NCI-H2196 treated with DMSO at 0.1 percent for 48 hours (cell line): ENCODE measurements around the gene SCFD2.
"Not testable (repeated sequence)": the region's sequence is repeated elsewhere in the genome, so short reads cannot be mapped to it uniquely, and the experiment has no call there.

Experiments used
- DNase-seq: peaks from one replicate; lab custom pipeline; 2025; ENCODE audit not compliant: unreplicated experiment; lab: John Stamatoyannopoulos, UW

The SCFD2 gene

DNA sequence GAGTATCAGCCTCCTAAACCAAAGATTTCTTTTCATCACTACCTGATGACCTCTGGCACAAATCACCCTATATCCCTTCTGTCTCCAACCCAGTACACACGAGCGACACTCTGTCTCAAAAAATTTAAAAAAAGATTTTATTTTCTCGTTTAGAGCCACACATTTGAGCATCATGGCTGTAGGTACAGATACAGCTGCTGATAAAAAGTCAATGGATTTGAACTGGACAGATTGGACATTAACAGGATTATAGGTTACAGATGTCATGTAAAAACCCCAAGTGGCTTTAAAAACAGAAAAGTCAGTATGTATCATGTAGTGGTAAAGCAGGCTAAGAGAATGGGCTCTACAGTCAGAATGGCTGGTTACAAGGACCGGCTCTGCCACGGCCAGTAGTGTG, 171.1 kb downstream of the SCFD2 start:
- DNase-seq, result no peak

- no peak for DNase-seq
Measured at GRCh38 chr4:53193111-53193510, 172.8 kb downstream of the SCFD2 start.

- no peak for DNase-seq
Measured at GRCh38 chr4:53192496-53192895, 173.4 kb downstream of the SCFD2 start.

DNA sequence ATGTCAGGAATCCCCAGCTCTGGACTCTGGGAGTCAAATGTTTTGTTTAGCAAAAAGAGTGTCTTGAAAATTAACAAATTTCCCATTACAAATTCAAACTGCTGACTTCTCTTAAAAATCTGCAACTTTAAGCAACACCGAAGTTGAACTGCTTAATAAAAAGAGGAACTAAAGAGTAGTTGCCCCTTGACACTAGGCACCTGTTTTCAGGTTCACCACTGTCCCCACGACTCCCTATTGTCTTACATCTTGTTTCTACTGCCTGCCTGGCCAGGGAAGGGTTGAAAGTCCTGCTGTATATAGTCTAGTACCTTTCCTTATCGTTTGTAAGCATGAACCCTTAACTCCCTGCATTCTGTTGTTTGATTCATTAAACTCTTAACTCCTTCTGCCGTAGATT, 173.9 kb downstream of the SCFD2 start:
- DNase-seq, result no peak

DNA sequence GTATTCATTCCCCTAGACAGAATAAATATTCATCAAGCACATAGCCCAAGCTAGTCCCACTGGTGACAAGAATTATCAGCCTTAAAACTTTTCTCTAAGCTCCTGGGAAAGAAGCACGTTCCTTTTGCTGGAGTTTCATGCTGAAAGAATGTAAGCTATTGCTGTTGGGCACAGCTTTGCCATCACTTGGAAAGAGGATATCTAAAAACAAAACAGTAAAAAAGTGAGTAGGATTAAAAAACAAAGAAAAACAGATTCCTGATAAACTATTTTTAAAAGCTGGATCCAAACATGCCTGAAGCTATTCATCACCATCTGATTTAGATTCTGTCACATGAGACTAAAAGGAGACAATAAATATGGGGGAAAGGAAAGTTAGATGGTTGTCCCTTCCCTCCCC, 176.8 kb downstream of the SCFD2 start:
- no peak for DNase-seq

GRCh38 chr4:53186714-53187358, 179.0 kb downstream of the SCFD2 start:
- DNase-seq, result no peak

- no peak for DNase-seq
Measured at GRCh38 chr4:53185869-53186585, 179.8 kb downstream of the SCFD2 start.

DNA sequence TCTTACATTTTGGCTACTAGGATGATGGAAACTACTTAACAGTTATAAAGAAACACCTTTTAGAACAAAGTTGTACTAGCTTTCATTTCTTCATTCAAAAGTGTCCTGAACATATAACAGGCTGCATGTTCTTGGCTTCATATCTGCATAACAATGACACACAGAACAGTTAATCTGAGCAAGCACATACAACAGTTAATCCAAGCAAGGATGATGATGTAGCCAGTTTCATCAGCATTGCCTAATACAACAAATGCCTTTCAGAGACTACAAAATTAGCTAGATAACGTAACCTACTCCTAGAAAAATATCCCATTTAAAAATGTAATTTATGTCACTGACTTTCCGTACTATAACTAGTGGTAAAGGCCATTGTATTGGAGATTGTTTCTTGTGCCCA, 182.1 kb downstream of the SCFD2 start:
- DNase-seq, result no peak

DNA sequence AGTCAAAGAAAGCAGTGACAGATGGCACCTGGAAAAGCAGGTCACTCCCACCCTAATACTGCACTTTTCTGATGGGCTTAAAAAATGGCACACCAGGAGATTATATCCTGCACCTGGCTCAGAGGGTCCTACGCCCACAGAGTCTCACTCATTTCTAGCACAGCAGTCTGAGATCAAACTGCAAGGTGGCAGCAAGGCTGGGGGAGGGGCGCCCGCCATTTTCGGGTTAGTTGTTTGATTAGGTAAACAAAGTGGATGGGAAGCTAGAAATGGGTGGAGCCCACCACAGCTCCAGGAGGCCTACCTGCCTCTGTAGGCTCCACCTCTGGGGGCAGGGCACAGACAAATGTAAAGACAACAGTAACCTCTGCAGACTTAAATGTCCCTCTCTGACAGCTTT, 188.1 kb downstream of the SCFD2 start:
- not testable (repeated sequence) for DNase-seq

DNA sequence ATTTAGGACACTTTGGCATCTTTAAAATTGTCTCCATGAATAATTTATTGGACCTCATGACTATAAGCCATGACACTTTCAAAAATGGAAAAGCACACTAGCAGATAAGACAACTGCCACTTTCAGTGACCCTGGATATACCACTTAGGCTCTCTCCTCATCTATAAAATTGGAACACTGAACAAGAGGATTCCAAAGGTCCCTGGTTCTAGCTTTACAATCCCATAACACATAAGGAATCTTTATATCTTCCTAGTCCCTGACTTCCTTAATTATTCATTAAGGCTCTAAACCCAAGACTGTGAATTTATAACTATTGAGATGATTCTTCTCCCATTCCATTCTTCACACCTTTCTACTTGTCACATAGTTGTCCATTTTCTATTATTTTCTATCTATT, 190.2 kb downstream of the SCFD2 start:
- DNase-seq, result no peak

DNA sequence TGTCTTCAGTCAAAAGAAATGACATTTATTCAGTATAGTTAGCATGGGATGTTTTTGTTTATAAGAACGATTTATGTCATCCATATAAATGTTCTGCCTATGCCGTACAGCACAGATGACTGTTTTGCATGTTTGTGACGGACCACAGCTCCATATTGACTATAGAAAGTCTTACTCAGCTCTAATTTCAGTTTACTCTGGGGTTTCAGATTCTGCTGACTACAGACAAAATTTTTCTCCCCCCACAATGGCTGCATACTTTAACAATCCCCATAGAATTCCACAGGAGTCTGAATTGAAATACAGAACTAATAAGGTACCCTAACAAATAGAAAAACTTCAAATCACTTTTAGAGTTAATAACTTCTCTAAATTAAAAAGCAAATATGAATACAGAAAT, 191.0 kb downstream of the SCFD2 start:
- no peak for DNase-seq

- DNase-seq, result no peak
Measured at GRCh38 chr4:53173576-53173975, 192.3 kb downstream of the SCFD2 start.

GRCh38 chr4:53171797-53172196, 194.1 kb downstream of the SCFD2 start:
- DNase-seq, result no peak

- DNase-seq, result no peak
Measured at GRCh38 chr4:53169695-53170617, 195.9 kb downstream of the SCFD2 start.

- no peak for DNase-seq
Measured at GRCh38 chr4:53168228-53168627, 197.6 kb downstream of the SCFD2 start.

DNA sequence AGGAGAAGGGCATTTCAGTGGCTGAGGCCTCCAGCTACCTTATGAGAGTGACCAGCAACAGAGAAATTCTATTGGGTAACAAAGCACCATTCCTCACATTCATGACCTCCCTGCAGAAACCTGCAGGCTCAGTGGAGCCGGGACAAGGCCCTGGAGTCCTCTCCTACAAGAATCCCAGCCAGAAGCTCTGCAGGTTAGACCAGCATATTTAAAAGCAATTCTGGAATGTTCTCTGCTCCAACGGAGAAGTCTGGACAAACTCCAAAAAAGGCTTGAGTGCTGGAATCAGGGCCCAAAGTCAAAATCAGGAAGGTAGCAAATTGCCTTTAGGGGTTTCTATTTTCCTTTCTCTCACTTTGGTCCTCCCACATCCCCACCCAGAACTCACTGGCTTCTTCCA, 202.9 kb downstream of the SCFD2 start:
- no peak for DNase-seq

- no peak for DNase-seq
Measured at GRCh38 chr4:53161787-53162433, 204.0 kb downstream of the SCFD2 start.

DNA sequence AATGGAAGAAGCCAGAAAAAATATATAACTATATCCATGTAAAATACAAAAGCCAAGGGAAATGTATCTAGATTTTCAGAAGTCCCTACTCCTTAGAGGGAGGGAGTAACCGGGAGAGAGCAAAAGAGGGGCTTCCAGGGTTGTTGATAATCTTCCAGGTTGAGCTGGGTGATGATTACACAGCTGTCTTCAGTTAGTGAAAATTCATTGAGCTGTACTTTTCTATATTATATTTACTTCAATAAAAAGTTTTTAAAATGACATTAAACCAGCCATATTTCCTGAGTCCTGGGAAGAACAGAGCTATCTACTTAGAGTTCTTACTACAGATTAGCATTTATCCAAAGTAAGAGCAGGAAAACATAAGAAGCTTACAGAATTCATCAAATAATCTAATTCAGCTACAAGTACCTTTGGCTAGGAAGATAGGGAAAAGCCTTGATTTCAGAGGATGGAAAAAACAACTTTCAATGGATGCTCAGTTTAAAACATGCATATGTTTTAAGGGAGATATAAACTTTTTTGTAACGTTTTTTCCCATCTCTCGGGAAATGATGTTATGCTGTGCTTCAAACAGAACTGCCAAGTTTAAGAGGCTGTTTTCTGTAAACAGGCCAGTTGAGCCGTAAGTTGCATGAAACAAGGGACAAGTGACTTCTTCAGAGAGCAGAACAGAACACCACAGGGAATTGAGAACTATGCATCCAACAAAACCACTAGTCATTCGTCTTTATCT, 204.6 kb downstream of the SCFD2 start:
- no peak for DNase-seq

DNA sequence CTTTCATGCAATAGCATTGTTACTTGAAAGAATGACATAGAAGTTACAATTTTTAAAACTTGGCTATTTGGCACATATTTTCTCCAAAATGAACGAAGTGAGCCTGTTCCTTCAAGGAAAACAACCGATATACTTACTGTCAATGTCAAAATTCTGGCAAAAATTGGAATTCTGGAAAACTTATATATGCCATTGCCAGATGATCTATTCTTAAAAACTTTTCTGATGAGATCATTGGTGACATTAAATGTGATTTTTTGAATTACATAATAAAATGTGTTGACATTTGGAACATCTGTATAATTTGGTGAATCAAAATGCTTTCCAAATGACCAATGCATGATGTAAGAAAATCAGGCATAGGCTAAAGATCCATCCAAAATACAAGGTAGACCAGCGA, 209.0 kb downstream of the SCFD2 start:
- DNase-seq, result no peak

DNA sequence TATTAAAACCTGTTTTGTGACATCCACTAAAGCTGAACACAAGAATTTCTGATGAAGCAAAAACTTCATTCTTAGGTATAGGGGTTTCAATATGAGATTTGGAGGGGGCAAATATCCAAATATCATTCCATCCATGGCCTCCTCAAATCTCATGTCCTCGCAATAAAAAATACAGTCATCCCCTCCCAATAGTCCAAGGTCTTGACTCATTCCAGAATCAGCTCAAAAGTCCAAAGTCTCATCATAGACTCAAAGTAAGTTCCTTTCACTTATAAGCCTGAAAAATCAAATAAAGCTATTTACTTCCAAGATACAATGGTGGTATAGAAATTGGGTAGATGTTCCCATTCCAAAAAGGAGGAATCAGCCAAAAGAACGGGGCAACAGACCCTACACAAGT, 213.4 kb downstream of the SCFD2 start:
- no peak for DNase-seq

DNA sequence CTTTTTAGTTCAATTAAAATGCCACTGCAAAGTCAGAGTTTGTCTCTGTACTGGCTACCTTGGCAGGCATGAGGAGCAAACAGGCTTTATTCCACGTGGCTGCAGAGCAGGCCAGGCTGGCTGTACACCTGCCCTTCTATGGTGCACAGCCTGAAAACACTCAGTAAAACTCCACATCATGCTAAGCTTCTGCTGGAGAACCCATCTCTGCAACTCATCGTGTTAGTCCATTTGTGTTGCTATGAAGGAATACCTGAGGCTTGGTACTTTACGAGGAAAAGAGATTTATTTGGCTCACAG, 214.4 kb downstream of the SCFD2 start:
- DNase-seq, result no peak
